ENCODE results near the gene AWAT2.
A peak's percentile ranks its signal among the peaks of the same experiment; 100 is the strongest.

Gene AWAT2, protein sequence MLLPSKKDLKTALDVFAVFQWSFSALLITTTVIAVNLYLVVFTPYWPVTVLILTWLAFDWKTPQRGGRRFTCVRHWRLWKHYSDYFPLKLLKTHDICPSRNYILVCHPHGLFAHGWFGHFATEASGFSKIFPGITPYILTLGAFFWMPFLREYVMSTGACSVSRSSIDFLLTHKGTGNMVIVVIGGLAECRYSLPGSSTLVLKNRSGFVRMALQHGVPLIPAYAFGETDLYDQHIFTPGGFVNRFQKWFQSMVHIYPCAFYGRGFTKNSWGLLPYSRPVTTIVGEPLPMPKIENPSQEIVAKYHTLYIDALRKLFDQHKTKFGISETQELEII

GRCh38 chrX:70049925-70050324 is at the start of gene AWAT2:
Gene AWAT2, minus strand, starts transcription at chrX:70049938. Its CDS starts 6 bp downstream, at chrX:70049932.
- FAIRE-seq, result no peak

DNA sequence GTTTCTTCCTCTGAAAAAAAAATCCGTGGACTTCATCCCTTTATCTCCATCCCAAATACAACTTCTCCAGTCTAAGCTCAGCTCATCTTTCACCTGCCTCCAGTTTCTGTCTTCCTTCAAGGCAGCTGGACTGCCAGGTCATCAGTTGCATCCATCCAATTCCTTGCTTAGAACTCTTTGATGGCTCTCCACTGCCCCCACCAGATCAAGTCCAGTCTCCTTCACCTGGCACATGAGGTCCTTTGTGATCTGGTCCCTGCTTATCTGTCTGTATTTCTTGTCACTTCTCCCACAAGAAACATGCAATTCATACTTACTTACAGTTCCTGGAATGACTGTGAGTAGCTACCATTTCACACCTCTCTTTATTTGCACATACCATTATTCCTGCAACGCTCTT is 46.3 kb upstream of the AWAT2 start:
- FAIRE-seq, result no peak

GRCh38 chrX:70092247-70092646 is 42.5 kb upstream of the AWAT2 start:
- no peak for FAIRE-seq

- FAIRE-seq, result no peak
Measured at GRCh38 chrX:70089604-70090297, 40.0 kb upstream of the AWAT2 start.

GRCh38 chrX:70088751-70089150 is 39.0 kb upstream of the AWAT2 start:
- FAIRE-seq, result no peak

GRCh38 chrX:70087857-70088630 is 38.3 kb upstream of the AWAT2 start:
- FAIRE-seq, result no peak

DNA sequence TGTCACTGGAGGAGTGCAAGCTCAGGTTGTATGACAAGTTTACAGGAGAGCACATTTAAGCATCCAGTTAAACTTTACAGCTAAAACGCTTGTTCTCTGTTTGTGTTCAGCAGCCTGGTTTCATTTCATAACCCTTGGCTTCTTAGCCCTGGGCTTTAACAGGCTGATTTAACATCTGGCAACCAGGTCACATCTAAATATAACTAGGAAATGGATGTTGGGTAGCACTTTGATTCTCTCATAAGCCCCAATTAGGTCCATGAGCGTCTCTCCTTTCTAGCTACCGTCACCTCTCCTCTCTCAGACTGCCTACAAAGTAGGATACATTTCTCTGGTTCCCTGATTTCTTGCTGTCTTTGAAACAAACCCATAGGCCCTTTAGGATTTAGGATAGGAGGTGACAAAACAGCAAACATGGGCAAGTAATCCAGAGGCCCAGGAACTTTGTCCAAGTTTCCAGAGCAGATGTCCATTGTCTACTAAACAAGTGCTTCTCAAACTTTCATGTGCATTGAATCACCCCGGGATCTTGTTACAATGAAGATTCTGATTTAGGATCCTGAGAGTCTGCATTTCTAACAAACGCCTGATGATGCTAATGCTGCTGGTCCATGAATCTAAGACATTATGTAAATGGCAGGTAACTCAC is 35.0 kb upstream of the AWAT2 start:
- no peak for FAIRE-seq

- no peak for FAIRE-seq
Measured at GRCh38 chrX:70082723-70083122, 33.0 kb upstream of the AWAT2 start.

GRCh38 chrX:70079870-70080269 is 30.1 kb upstream of the AWAT2 start:
- FAIRE-seq, result no peak

GRCh38 chrX:70079297-70079696 is 29.6 kb upstream of the AWAT2 start:
- FAIRE-seq, result no peak

- FAIRE-seq, result no peak
Measured at GRCh38 chrX:70066646-70067045, 16.9 kb upstream of the AWAT2 start.

- no peak for FAIRE-seq
Measured at GRCh38 chrX:70062961-70063550, 13.3 kb upstream of the AWAT2 start.

GRCh38 chrX:70062076-70062475 is 12.3 kb upstream of the AWAT2 start, which contains the start of gene OTUD6A:
Gene OTUD6A, plus strand, starts transcription at chrX:70062457. Its CDS starts 68 bp downstream, at chrX:70062525.
- FAIRE-seq, result no peak

- no peak for FAIRE-seq
Measured at GRCh38 chrX:70054391-70054790, 4.7 kb upstream of the AWAT2 start.

DNA sequence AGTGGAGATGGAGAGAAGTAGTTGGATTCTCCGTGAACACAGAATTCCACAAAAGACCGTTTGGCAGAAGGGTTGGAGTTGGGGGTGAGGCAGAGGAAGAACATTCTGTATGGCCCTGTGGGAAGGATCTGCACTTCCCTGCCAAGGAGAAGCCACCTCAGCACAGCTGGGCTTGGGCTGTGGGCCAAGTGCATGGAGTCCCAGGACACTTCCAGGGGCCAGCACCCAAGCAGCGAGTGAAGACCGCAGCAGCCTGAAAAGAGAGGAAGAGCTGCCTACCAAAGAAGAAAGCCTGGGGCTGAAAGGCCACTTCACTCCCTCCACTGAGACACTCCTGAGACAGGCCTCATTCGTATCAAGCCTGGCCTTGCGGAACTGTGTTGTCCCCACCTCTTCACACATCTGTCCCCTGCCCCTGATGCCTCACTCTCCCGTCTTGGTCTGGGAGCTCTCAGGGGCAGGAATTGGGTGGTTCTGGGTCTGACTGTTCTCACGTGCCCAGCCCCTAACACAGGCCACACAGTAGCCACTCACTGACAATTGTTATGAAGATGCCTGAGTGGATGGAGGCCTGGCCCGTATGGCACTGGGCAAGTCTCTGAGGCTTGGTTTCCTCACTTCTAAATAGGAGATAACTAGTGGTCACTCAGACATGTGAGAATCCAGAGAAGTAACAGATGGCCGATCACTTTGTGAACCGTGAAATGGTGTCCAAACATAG is 3.3 kb upstream of the AWAT2 start:
- FAIRE-seq, result no peak

DNA sequence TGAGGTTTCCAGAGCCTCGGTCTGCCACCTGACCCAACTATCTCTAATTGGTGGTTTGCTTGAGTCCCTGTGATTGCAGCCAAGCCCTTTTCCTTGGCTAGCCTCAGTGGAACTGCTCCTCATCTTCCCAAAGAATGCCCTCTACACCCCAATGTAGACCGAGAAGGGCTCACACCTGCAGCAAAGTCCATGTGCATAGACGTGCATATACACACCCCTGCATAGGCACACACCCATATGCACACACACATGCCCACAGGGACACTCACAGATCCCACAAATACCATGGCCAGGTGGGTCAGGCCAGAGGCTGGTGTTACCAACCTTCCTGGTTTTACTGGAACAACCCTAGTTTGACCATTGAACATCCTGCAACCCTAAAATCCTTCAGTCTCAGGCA is 332 bp downstream of the AWAT2 start:
- FAIRE-seq, result no peak

GRCh38 chrX:70046978-70047377 is 2.8 kb downstream of the AWAT2 start:
- FAIRE-seq, result peak; percentile 94

- no peak for FAIRE-seq
Measured at GRCh38 chrX:70044541-70045245, 5.0 kb downstream of the AWAT2 start.

- FAIRE-seq, result no peak
Measured at GRCh38 chrX:70043685-70044084, 6.1 kb downstream of the AWAT2 start.

DNA sequence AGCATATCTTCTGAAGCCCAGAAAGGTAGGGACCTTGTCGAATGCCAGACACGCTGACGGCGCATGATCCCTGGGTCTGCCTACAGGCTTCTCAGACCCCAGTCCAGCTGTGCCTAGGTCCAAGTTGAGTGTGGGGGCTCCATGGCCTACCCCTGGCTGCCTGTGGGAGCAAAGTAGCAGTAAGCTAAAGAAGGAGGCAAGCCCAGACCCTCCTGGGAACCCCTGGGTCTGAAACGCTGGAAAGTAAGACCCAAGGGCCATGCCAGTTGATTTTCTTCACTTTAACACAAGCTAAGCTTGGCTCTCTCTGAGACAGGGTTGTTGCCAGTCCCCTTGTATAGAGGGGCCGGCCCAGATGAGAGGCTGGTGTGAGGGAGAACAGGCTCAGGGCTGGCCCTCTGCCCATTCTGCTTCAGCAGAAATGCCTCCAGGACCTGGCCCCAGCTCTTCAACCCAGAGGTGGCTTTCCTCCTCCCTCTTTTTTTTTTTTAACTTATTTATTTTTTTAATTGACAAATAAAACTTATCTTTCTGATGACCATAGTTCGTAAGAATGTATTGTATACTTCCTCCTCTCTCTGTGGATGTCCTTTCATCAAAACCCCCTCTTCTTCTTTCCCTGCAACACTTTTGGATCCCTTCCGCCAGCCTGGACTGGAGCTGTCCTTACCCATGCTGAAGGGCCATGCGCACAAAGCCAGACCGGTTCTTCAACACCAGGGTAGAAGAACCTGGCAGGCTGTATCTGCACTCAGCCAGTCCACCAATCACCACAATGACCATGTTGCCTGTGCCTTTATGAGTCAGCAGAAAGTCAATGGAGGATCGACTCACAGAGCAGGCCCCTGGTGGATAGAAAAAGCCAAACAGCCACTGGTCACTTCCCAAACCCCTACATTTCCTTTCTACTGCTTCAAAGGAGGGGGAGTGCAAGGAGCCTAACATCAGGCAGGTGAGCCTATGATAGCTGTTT is 7.1 kb downstream of the AWAT2 start:
- FAIRE-seq, result no peak
